ENCODE data around the gene TADA2B.

DNA sequence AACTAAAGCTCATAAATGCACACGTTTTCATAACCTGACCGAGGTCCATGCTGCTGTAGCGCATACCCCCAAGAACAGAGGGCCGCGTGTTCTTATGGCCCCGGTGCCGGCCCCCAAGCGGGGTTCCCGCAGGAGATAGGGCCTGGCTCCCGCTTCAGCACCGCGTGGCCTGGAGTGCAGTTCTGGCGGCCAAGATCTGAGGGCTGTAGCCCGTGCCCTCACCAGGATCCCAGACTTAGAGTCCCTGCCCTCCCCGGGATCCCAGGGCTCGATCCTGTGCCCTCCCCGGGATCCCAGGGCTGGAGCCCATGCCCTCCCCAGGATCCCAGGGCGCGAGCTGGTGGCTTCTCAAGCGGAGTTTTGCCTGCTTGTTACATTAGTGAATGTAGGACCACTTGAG is 25.7 kb downstream of the TADA2B start:
- TF ChIP-seq EP300 (IDR thresholded peaks at IDR 0.05) (no peak), POLR2A (IDR thresholded peaks at IDR 0.05) (no peak)
- TF ChIP-seq, protein P1, sequence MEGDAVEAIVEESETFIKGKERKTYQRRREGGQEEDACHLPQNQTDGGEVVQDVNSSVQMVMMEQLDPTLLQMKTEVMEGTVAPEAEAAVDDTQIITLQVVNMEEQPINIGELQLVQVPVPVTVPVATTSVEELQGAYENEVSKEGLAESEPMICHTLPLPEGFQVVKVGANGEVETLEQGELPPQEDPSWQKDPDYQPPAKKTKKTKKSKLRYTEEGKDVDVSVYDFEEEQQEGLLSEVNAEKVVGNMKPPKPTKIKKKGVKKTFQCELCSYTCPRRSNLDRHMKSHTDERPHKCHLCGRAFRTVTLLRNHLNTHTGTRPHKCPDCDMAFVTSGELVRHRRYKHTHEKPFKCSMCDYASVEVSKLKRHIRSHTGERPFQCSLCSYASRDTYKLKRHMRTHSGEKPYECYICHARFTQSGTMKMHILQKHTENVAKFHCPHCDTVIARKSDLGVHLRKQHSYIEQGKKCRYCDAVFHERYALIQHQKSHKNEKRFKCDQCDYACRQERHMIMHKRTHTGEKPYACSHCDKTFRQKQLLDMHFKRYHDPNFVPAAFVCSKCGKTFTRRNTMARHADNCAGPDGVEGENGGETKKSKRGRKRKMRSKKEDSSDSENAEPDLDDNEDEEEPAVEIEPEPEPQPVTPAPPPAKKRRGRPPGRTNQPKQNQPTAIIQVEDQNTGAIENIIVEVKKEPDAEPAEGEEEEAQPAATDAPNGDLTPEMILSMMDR (IDR thresholded peaks at IDR 0.05), result no peak

Data from upper lobe of left lung (tissue), 4 donors.